Small intestine (tissue), 7 donors: Measurements from ENCODE around the gene EIPR1. TPM values are rescaled to one million over a fixed set of nuclear protein-coding genes. Genes with fewer than 3 reads are reported as not detected.

Source experiments
- DNase-seq, 2 donors: peaks; one replicate each; pipeline versions ENCODE4 v3.0.0 to v3.0.0-alpha.2; 2013
- FAIRE-seq: peaks from 2 replicates; lab custom pipeline; 2012; peaks lifted over from hg19 to GRCh38; lab: Jason Lieb, UNC
- H3K27ac ChIP-seq, 3 donors: one replicate each; pipeline ENCODE4 v1.5.1; 2013; ENCODE audit warnings: low read length in 2 of 3, mild to moderate bottlenecking in 2 of 3, control low read depth in 1 of 3, inconsistent platforms in 1 of 3, low read depth in 1 of 3, moderate library complexity in 1 of 3
- H3K27me3 ChIP-seq, 3 donors: one replicate each; pipeline ENCODE4 v1.6.1; 2013; ENCODE audit warnings: low read length in 3 of 3, inconsistent platforms in 1 of 3; ENCODE audit not compliant: control insufficient read depth in 3 of 3, insufficient read depth in 3 of 3
- H3K36me3 ChIP-seq, 3 donors: one replicate each; pipeline ENCODE4 v1.6.1; 2013; ENCODE audit warnings: low read length in 3 of 3, inconsistent platforms in 1 of 3, low read depth in 1 of 3, mild to moderate bottlenecking in 1 of 3, moderate library complexity in 1 of 3; ENCODE audit not compliant: control insufficient read depth in 3 of 3, insufficient read depth in 2 of 3
- H3K4me1 ChIP-seq, 3 donors: one replicate each; pipeline ENCODE4 v1.6.1; 2013; ENCODE audit warnings: low read length in 2 of 3, inconsistent platforms in 1 of 3, low read depth in 1 of 3, mild to moderate bottlenecking in 1 of 3, moderate library complexity in 1 of 3; ENCODE audit not compliant: control insufficient read depth in 3 of 3, insufficient read depth in 2 of 3
- H3K4me3 ChIP-seq, 3 donors: one replicate each; pipeline ENCODE4 v1.5.1; 2013; ENCODE audit warnings: low read length in 3 of 3, control low read depth in 1 of 3, inconsistent platforms in 1 of 3, low read depth in 1 of 3, mild to moderate bottlenecking in 1 of 3, moderate library complexity in 1 of 3
- H3K9me3 ChIP-seq, 2 donors: one replicate each; pipeline ENCODE4 v1.6.1; 2013; ENCODE audit warnings: low read depth in 1 of 2, low read length in 1 of 2; ENCODE audit not compliant: control insufficient read depth in 2 of 2, insufficient read depth in 1 of 2
- WGBS, 3 donors: extraction: QIAGEN DNeasy Blood & Tissue Kit; methylation state at CpG; one replicate each; pipeline ENCODE4 v1.1.7; 2013; 5-methylcytosine and 5-hydroxymethylcytosine counted together
- polyA plus RNA-seq, 4 donors: library from polyadenylated mRNA; stranded (reverse) in 3 of 4; unstranded in 1 of 4; fragments of 200-250 nt in 3 of 4; fragments of 120-200 nt in 1 of 4; gene quantifications; one replicate each; pipeline versions ENCODE4 v1.2.1 to v1.2.3, GENCODE V29; 2013
- donor health status: healthy with polysubstance abuse.
- donor health status: control.
- donor health status: control.
- donor health status: Bipolar disorder and iron deficiency.
- donor health status: healthy.

EIPR1 gene
- polyA plus RNA-seq, 4 donors: 16.8 to 28.5 (median 19.5) TPM

GRCh38 chr2:3246406-3246805 lies 131.2 kb downstream of the EIPR1 start:
- FAIRE-seq (no peak), DNase-seq (no peak)
- Histone ChIP-seq H3K9me3 (peaks cover 0 to 37% of the 10 kb centered on the region in 2 donors), H3K4me3 (no peak overlapping the region), H3K27me3 (no peaks in the 10 kb centered on the region), H3K27ac (no peak overlapping the region), H3K36me3 (peaks cover 0 to 12% (median 0%) of the 10 kb centered on the region in 3 donors), H3K4me1 (peaks cover 2 to 8% (median 2%) of the 10 kb centered on the region in 3 donors)
- WGBS, 3 donors: 69 to 74% (median 73%) methylated on average over 4 to 5 of the region's 6 CpGs

- no peaks in the 10 kb centered on the region for H3K27me3 ChIP-seq
- WGBS, 3 donors: 78 to 89% (median 83%) methylated on average over 7 of the region's 7 CpGs
- H3K27ac ChIP-seq: no peak overlapping the region
- H3K4me1 ChIP-seq: peaks cover 2 to 8% (median 2%) of the 10 kb centered on the region in 3 donors
- DNase-seq: no peak
- no peak for FAIRE-seq
- H3K36me3 ChIP-seq: peaks cover 0 to 7% (median 0%) of the 10 kb centered on the region in 3 donors
- H3K9me3 ChIP-seq: peaks cover 0 to 18% of the 10 kb centered on the region in 2 donors
- H3K4me3 ChIP-seq: no peak overlapping the region
Observed at GRCh38 chr2:3244486-3244885, 133.1 kb downstream of the EIPR1 start.

GRCh38 chr2:3243804-3244203 lies 133.8 kb downstream of the EIPR1 start:
- Histone ChIP-seq H3K4me3 (no peak overlapping the region), H3K27me3 (no peaks in the 10 kb centered on the region), H3K36me3 (peaks cover 0 to 10% (median 0%) of the 10 kb centered on the region in 3 donors), H3K9me3 (peaks cover 0 to 11% of the 10 kb centered on the region in 2 donors), H3K4me1 (peaks cover 2 to 8% (median 2%) of the 10 kb centered on the region in 3 donors), H3K27ac (no peak overlapping the region)
- DNase-seq: no peak
- FAIRE-seq: no peak
- WGBS, 3 donors: 93 to 95% (median 93%) methylated on average over 6 of the region's 6 CpGs

- Histone ChIP-seq H3K27me3 (no peaks in the 10 kb centered on the region), H3K36me3 (peaks cover 0 to 16% (median 0%) of the 10 kb centered on the region in 3 donors), H3K9me3 (peaks cover 0 to 1% of the 10 kb centered on the region in 2 donors), H3K27ac (no peak overlapping the region), H3K4me1 (peaks cover 2 to 8% (median 2%) of the 10 kb centered on the region in 3 donors), H3K4me3 (no peak overlapping the region)
- DNase-seq: peak in 1 of 2 donors; percentile 27
- FAIRE-seq: no peak
- 42 to 83% (median 66%) methylated on average over 9 of the region's 9 CpGs for WGBS, 3 donors
Observed at GRCh38 chr2:3242747-3243369, 134.8 kb downstream of the EIPR1 start.

- Histone ChIP-seq H3K36me3 (peaks cover 0 to 16% (median 0%) of the 10 kb centered on the region in 3 donors), H3K27me3 (no peaks in the 10 kb centered on the region), H3K27ac (no peak overlapping the region), H3K4me1 (peaks cover under 1 to 6% (median 2%) of the 10 kb centered on the region in 3 donors), H3K4me3 (no peak overlapping the region), H3K9me3 (no peaks in the 10 kb centered on the region)
- no peak for DNase-seq
- no peak for FAIRE-seq
- 85 to 92% (median 85%) methylated on average over 21 to 25 of the region's 25 CpGs for WGBS, 3 donors
Observed at GRCh38 chr2:3241971-3242746, 135.5 kb downstream of the EIPR1 start.

GRCh38 chr2:3238951-3239841 lies 138.4 kb downstream of the EIPR1 start:
- Histone ChIP-seq H3K27ac (no peak overlapping the region), H3K27me3 (no peaks in the 10 kb centered on the region), H3K36me3 (peaks cover 0 to 16% (median 0%) of the 10 kb centered on the region in 3 donors), H3K4me3 (no peak overlapping the region), H3K9me3 (no peaks in the 10 kb centered on the region), H3K4me1 (no peaks in the 10 kb centered on the region)
- 70 to 75% (median 72%) methylated on average over 21 of the region's 21 CpGs for WGBS, 3 donors
- FAIRE-seq (no peak), DNase-seq (peak in 1 of 2 donors; percentile 10)

- H3K4me3 ChIP-seq: no peak overlapping the region
- H3K4me1 ChIP-seq: no peaks in the 10 kb centered on the region
- DNase-seq (no peak), FAIRE-seq (no peak)
- H3K36me3 ChIP-seq: peaks cover 0 to 11% (median 0%) of the 10 kb centered on the region in 3 donors
- 89 to 97% (median 94%) methylated on average over 12 of the region's 12 CpGs for WGBS, 3 donors
- H3K27ac ChIP-seq: no peak overlapping the region
- no peaks in the 10 kb centered on the region for H3K27me3 ChIP-seq
- H3K9me3 ChIP-seq: peaks cover 0 to 3% of the 10 kb centered on the region in 2 donors
Observed at GRCh38 chr2:3236300-3237045, 141.1 kb downstream of the EIPR1 start.
